ENCODE results near the gene ZFHX3. TPM values are rescaled to one million over a fixed set of nuclear protein-coding genes. Genes with fewer than 3 reads are reported as not detected.

The ZFHX3 gene
- polyA plus RNA-seq, 1 donor (not counting 4 experiments of a cell fraction or from before 2014, with no cell fraction given): 1.2 TPM

- no peaks in the 10 kb centered on the region for H3K27me3 ChIP-seq (ENCODE audit: control insufficient read depth, extremely low read depth, insufficient read depth, low read length)
- H3K9ac ChIP-seq (ENCODE audit: control insufficient read depth, extremely low read depth, insufficient read depth, low read length): no peak overlapping the region
- FAIRE-seq: no peak
- H3K27ac ChIP-seq (ENCODE audit: control insufficient read depth, insufficient read depth, low read length): no peak overlapping the region
- no peak for DNase-seq (ENCODE audit: low read depth, low spot score)
- dilution Hi-C loops (cut with MboI; ENCODE audit: extremely low pct_ligation_motif_present, low sequenced_read_pairs): no loop called here
- no peak overlapping the region for H3K4me3 ChIP-seq (ENCODE audit: control insufficient read depth in 2 of 3, extremely low read depth in 1 of 3, insufficient read depth in 2 of 3, low read depth in 1 of 3, low read length in 3 of 3)
- H3K9me1 ChIP-seq (ENCODE audit: control insufficient read depth, extremely low read depth, insufficient read depth, low read length): no peaks in the 10 kb centered on the region
- no peak overlapping the region for H2AFZ ChIP-seq (ENCODE audit: control insufficient read depth, low read length)
- no peaks in the 10 kb centered on the region for H3K9me3 ChIP-seq (ENCODE audit: control insufficient read depth, low read depth, low read length)
- no peak for TF ChIP-seq EZH2 (IDR thresholded peaks at IDR 0.05; ENCODE audit: low read length)
- no peaks in the 10 kb centered on the region for H4K20me1 ChIP-seq (ENCODE audit: control insufficient read depth, extremely low read depth, insufficient read depth, low read length)
- peaks cover 21 to 26% of the 10 kb centered on the region in 2 experiments for H3K36me3 ChIP-seq (ENCODE audit: control insufficient read depth in 2 of 2, extremely low read depth in 1 of 2, insufficient read depth in 2 of 2, low read length in 2 of 2)
- H3K4me2 ChIP-seq (ENCODE audit: control insufficient read depth, extremely low read depth, insufficient read depth, low read depth, low read length): no peak overlapping the region
- no peaks in the 10 kb centered on the region for H3K79me2 ChIP-seq (ENCODE audit: control insufficient read depth, insufficient read depth, low read length)
- peaks cover 14% of the 10 kb centered on the region for H3K4me1 ChIP-seq (ENCODE audit: control insufficient read depth, extremely low read depth, insufficient read depth, low read length)
Observed at GRCh38 chr16:72798264-72798663, 249.7 kb downstream of the ZFHX3 start.

GRCh38 chr16:72797621-72798020 is 250.3 kb downstream of the ZFHX3 start:
- DNase-seq (ENCODE audit: low read depth, low spot score): no peak
- H3K27me3 ChIP-seq (ENCODE audit: control insufficient read depth, extremely low read depth, insufficient read depth, low read length): no peaks in the 10 kb centered on the region
- H3K9ac ChIP-seq (ENCODE audit: control insufficient read depth, extremely low read depth, insufficient read depth, low read length): no peak overlapping the region
- dilution Hi-C loops (cut with MboI; ENCODE audit: extremely low pct_ligation_motif_present, low sequenced_read_pairs): no loop called here
- H3K9me3 ChIP-seq (ENCODE audit: control insufficient read depth, low read depth, low read length): no peaks in the 10 kb centered on the region
- no peaks in the 10 kb centered on the region for H4K20me1 ChIP-seq (ENCODE audit: control insufficient read depth, extremely low read depth, insufficient read depth, low read length)
- H3K4me3 ChIP-seq (ENCODE audit: control insufficient read depth in 2 of 3, extremely low read depth in 1 of 3, insufficient read depth in 2 of 3, low read depth in 1 of 3, low read length in 3 of 3): no peak overlapping the region
- no peak overlapping the region for H3K4me2 ChIP-seq (ENCODE audit: control insufficient read depth, extremely low read depth, insufficient read depth, low read depth, low read length)
- peaks cover 14% of the 10 kb centered on the region for H3K4me1 ChIP-seq (ENCODE audit: control insufficient read depth, extremely low read depth, insufficient read depth, low read length)
- TF ChIP-seq CTCF (optimal IDR thresholded peaks at IDR 0.05 in 1 of 3, IDR thresholded peaks at IDR 0.05 in 1 of 3, conservative IDR thresholded peaks at IDR 0.05 in 1 of 3; ENCODE audit: extremely low read depth in 1 of 3, insufficient read depth in 2 of 3, low read length in 3 of 3) (no peak), EZH2 (IDR thresholded peaks at IDR 0.05; ENCODE audit: low read length) (no peak)
- no peaks in the 10 kb centered on the region for H3K9me1 ChIP-seq (ENCODE audit: control insufficient read depth, extremely low read depth, insufficient read depth, low read length)
- H3K27ac ChIP-seq (ENCODE audit: control insufficient read depth, insufficient read depth, low read length): no peak overlapping the region
- FAIRE-seq: no peak
- no peak overlapping the region for H2AFZ ChIP-seq (ENCODE audit: control insufficient read depth, low read length)
- peaks cover 23 to 26% of the 10 kb centered on the region in 2 experiments for H3K36me3 ChIP-seq (ENCODE audit: control insufficient read depth in 2 of 2, extremely low read depth in 1 of 2, insufficient read depth in 2 of 2, low read length in 2 of 2)
- H3K79me2 ChIP-seq (ENCODE audit: control insufficient read depth, insufficient read depth, low read length): no peaks in the 10 kb centered on the region

DNA sequence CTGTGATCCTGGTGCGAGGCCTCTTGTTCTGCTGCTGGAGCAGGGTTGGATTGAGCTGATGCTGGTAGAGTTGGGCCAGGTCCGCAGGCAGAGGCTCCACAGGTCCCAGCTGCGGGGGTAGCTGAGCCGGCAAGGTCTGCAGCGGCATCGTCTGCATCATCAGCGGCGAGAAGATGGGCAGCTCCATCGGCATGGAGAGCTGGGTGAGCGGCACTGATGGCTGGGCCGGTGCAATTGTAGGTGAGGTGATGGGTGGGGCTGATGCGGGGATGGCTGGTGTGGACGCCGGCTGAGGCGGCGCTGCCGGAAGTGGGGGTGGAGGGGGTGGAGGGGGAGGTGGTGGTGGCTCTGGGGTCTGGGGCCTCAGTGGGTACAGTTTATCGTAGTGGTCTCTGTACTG is 251.7 kb downstream of the ZFHX3 start:
- TF ChIP-seq EZH2 (IDR thresholded peaks at IDR 0.05; ENCODE audit: low read length) (no peak), CTCF (optimal IDR thresholded peaks at IDR 0.05 in 1 of 3, IDR thresholded peaks at IDR 0.05 in 1 of 3, conservative IDR thresholded peaks at IDR 0.05 in 1 of 3; ENCODE audit: extremely low read depth in 1 of 3, insufficient read depth in 2 of 3, low read length in 3 of 3) (no peak)

More for the DNA sequence above, 251.7 kb downstream of the ZFHX3 start:
- Histone ChIP-seq H3K9me1 (ENCODE audit: control insufficient read depth, extremely low read depth, insufficient read depth, low read length) (no peaks in the 10 kb centered on the region), H3K36me3 (ENCODE audit: control insufficient read depth in 2 of 2, extremely low read depth in 1 of 2, insufficient read depth in 2 of 2, low read length in 2 of 2) (peaks cover 23 to 26% of the 10 kb centered on the region in 2 experiments), H3K9me3 (ENCODE audit: control insufficient read depth, low read depth, low read length) (no peaks in the 10 kb centered on the region), H4K20me1 (ENCODE audit: control insufficient read depth, extremely low read depth, insufficient read depth, low read length) (no peaks in the 10 kb centered on the region), H3K4me1 (ENCODE audit: control insufficient read depth, extremely low read depth, insufficient read depth, low read length) (peaks cover 14% of the 10 kb centered on the region), H3K9ac (ENCODE audit: control insufficient read depth, extremely low read depth, insufficient read depth, low read length) (no peak overlapping the region), H2AFZ (ENCODE audit: control insufficient read depth, low read length) (no peak overlapping the region), H3K4me3 (ENCODE audit: control insufficient read depth in 2 of 3, extremely low read depth in 1 of 3, insufficient read depth in 2 of 3, low read depth in 1 of 3, low read length in 3 of 3) (no peak overlapping the region), H3K27me3 (ENCODE audit: control insufficient read depth, extremely low read depth, insufficient read depth, low read length) (no peaks in the 10 kb centered on the region), H3K79me2 (ENCODE audit: control insufficient read depth, insufficient read depth, low read length) (no peaks in the 10 kb centered on the region), H3K4me2 (ENCODE audit: control insufficient read depth, extremely low read depth, insufficient read depth, low read depth, low read length) (no peak overlapping the region), H3K27ac (ENCODE audit: control insufficient read depth, insufficient read depth, low read length) (no peak overlapping the region)
- dilution Hi-C loops (cut with MboI; ENCODE audit: extremely low pct_ligation_motif_present, low sequenced_read_pairs): no loop called here
- no peak for FAIRE-seq
- DNase-seq (ENCODE audit: low read depth, low spot score): no peak
